Measurements from ENCODE around the gene KCNJ4. TPM values are rescaled to one million over a fixed set of nuclear protein-coding genes. Genes with fewer than 3 reads are reported as not detected.
A peak's percentile ranks its signal among the peaks of the same experiment; 100 is the strongest.

KCNJ4 gene
- total RNA-seq, 1 donor from 2014 or later, result not detected

DNA sequence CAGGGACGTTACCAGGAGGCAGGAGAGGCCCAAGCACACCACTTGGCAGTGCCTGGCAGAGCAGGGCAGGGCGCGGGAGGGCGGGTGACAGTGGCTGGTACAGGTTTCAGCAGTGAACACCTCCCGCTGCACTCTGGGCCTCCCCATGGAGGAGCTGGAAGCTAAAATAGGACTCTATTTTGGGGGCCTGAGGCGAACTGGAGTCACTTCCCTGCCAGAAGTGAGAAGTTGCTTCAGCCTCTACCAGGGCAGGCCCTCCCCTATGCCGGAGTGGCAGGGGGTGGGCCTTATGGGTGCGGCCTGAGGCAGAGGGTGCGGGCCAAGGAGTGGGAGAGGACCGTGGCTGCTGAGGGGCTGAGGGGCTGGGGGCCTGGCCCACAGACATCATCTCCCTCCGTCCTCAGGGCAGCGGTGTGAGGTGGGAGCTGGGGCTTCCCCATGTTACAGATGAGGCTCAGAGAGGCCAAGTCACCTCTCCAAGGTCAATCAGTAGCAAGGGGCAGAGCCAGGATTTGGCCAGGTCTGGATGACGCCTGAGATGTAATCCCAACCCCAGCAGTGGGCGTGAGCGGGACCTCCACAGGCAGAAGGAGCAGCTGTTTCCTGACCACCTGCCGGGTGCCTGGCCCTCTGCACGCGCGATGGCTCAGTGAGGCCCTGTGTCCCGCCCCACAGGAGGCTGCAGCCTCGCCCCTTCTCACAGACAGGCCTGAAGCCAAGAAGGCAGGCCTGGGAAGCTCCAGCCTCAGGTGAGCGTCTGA lies 39.3 kb downstream of the KCNJ4 start:
- Histone ChIP-seq H3K4me3 (no peak overlapping the region), H3K9me3 (no peaks in the 10 kb centered on the region), H3K4me1 (peaks cover 0 to 4% of the 10 kb centered on the region in 2 donors), H3K27ac (no peak overlapping the region), H3K27me3 (no peaks in the 10 kb centered on the region), H3K36me3 (no peaks in the 10 kb centered on the region)
- intact Hi-C loops (cut with DNase I), result no loop called here
- no peak for TF ChIP-seq CTCF (IDR thresholded peaks at IDR 0.05)
- DNase-seq (ENCODE audit: low spot score in 2 of 2), result peak in 1 of 2 donors; percentile 60

- no peaks in the 10 kb centered on the region for H3K27me3 ChIP-seq
- intact Hi-C loops (cut with DNase I), result no loop called here
- H3K9me3 ChIP-seq, result no peaks in the 10 kb centered on the region
- peak in 1 of 2 donors; percentile 49 for DNase-seq (ENCODE audit: low spot score in 2 of 2)
- H3K4me3 ChIP-seq, result no peak overlapping the region
- H3K4me1 ChIP-seq, result peaks cover 0 to 4% of the 10 kb centered on the region in 2 donors
- no peaks in the 10 kb centered on the region for H3K36me3 ChIP-seq
- no peak for TF ChIP-seq CTCF (IDR thresholded peaks at IDR 0.05)
- no peak overlapping the region for H3K27ac ChIP-seq
These were observed 40.0 kb downstream of the KCNJ4 start for GRCh38 chr22:38415046-38415445.

DNA sequence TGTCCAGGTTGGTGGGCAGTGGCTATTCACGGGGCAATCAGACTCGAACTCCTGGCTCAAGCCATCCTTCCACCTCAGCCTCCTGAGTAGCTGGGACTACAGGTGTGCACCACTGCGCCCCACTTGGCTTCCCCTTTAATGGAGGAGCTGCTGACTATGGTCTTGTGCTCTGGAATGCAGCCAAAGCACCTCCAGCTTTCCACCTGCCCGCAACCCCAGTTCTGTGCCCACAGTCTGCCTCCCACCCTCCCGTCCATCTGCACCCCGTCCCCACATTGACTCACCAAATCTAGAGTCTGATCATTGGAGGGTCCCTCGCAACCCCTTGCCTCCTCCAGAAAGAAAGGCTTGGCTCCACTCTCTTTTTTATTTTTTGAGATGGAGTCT lies 41.0 kb downstream of the KCNJ4 start:
- peak in 1 of 2 donors; percentile 22 for DNase-seq (ENCODE audit: low spot score in 2 of 2)
- no peaks in the 10 kb centered on the region for H3K9me3 ChIP-seq
- H3K27ac ChIP-seq, result no peak overlapping the region
- no peak for TF ChIP-seq CTCF (IDR thresholded peaks at IDR 0.05)
- H3K36me3 ChIP-seq, result no peaks in the 10 kb centered on the region
- no peaks in the 10 kb centered on the region for H3K27me3 ChIP-seq
- no peak overlapping the region for H3K4me3 ChIP-seq
- intact Hi-C loops (cut with DNase I), result no loop called here
- H3K4me1 ChIP-seq, result peaks cover 0 to 4% of the 10 kb centered on the region in 2 donors

- H3K4me1 ChIP-seq, result peaks cover 0 to 4% of the 10 kb centered on the region in 2 donors
- no peaks in the 10 kb centered on the region for H3K27me3 ChIP-seq
- H3K36me3 ChIP-seq, result no peaks in the 10 kb centered on the region
- peak in 1 of 2 donors; percentile 60 for DNase-seq (ENCODE audit: low spot score in 2 of 2)
- no peaks in the 10 kb centered on the region for H3K9me3 ChIP-seq
- intact Hi-C loops (cut with DNase I), result loop anchor here (2.0 kb wide), 1 partner anchor 159 kb away; no protein-coding TSS in a partner anchor
- no peak overlapping the region for H3K27ac ChIP-seq
- TF ChIP-seq CTCF (IDR thresholded peaks at IDR 0.05), result no peak
- H3K4me3 ChIP-seq, result peak overlapping the region in 1 of 2 donors; percentile 45
These were observed 41.7 kb downstream of the KCNJ4 start for GRCh38 chr22:38413085-38414008.

GRCh38 chr22:38412435-38413084 lies 42.4 kb downstream of the KCNJ4 start:
- no peak overlapping the region for H3K27ac ChIP-seq
- H3K27me3 ChIP-seq, result no peaks in the 10 kb centered on the region
- peak overlapping the region in 1 of 2 donors; percentile 45 for H3K4me3 ChIP-seq
- no peaks in the 10 kb centered on the region for H3K9me3 ChIP-seq
- peaks cover 0 to 4% of the 10 kb centered on the region in 2 donors for H3K4me1 ChIP-seq
- no peaks in the 10 kb centered on the region for H3K36me3 ChIP-seq
- DNase-seq (ENCODE audit: low spot score in 2 of 2), result no peak
- peak; percentile 65 to 81 (median 75) for TF ChIP-seq CTCF (IDR thresholded peaks at IDR 0.05)
- intact Hi-C loops (cut with DNase I), result loop anchor here (2.0 kb wide), 1 partner anchor 160 kb away; no protein-coding TSS in a partner anchor
